NCI-H2227 (cell line): ENCODE data around the gene PALM3.
"Not testable (repeated sequence)": the region's sequence is repeated elsewhere in the genome, so short reads cannot be mapped to it uniquely, and the experiment has no call there.

Experiments
- DNase-seq: peaks from one replicate; lab custom pipeline; 2025; ENCODE audit not compliant: unreplicated experiment; lab: John Stamatoyannopoulos, UW

PALM3 gene

GRCh38 chr19:14033946-14034345 is 27.9 kb downstream of the PALM3 start:
- no peak for DNase-seq

- peak; percentile 50 for DNase-seq
Measured at GRCh38 chr19:14031719-14032480, 30.0 kb downstream of the PALM3 start, which contains the start of gene IL27RA. TSS of gene IL27RA (plus strand) at chr19:14031762. CDS start at chr19:14031873, 111 bp downstream.

DNA sequence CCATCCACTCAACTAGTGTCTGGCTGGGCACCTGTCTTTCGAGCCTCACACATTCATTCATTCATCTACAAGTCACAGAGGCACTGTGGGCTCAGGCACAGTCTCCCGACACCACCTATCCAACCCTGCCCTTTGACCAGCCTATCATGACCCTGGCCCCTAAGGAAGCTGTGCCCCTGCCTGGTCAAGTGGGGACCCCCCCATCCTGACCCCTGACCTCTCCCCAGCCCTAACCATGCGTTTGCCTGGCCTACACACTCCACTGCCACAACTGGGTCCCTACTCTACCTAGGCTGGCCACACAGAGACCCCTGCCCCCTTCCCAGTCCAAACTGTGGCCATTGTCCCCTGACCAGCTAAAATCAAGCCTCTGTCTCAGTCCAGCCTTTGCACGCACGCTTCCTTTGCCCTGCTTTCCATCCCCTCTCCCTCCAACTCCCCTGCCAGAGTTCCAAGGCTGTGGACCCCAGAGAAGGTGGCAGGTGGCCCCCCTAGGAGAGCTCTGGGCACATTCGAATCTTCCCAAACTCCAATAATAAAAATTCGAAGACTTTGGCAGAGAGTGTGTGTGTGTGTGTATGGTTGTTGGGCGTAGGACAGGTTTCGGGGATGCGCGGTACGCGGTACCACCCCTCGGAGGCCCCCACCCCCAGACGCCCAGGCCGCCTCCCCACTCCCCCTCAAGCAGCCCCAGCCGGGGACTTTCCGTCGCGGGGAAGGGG is 30.7 kb downstream of the PALM3 start:
- no peak for DNase-seq

- DNase-seq = no peak
Measured at GRCh38 chr19:14028901-14029300, 33.0 kb downstream of the PALM3 start.

DNA sequence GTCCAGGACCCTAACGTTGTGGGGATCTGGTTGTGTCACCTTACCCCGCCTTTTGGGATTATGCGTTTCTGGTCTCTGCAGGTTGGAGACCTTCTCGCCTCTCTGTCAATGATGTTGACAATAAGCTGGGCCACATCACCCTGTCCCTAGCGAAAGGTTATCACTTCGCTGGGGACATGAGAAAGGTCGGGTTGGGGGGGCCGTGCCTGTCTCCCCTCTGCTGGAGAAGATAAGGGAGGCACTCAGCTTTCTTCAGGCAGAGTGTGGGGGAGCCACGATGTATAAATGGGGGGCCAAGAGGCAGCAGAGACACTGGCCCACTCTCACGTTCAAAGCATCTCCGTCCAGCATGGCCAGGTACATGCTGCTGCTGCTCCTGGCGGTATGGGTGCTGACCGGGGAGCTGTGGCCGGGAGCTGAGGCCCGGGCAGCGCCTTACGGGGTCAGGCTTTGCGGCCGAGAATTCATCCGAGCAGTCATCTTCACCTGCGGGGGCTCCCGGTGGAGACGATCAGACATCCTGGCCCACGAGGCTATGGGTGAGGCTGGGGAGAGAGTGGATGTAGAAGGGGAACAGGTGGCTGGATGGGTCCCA is 33.9 kb downstream of the PALM3 start, which contains the start of gene RLN3:
TSS of gene RLN3 (plus strand) at position 293 of the 595 bp plus-strand sequence. CDS start at position 350, 57 bp downstream.
- no peak for DNase-seq

DNA sequence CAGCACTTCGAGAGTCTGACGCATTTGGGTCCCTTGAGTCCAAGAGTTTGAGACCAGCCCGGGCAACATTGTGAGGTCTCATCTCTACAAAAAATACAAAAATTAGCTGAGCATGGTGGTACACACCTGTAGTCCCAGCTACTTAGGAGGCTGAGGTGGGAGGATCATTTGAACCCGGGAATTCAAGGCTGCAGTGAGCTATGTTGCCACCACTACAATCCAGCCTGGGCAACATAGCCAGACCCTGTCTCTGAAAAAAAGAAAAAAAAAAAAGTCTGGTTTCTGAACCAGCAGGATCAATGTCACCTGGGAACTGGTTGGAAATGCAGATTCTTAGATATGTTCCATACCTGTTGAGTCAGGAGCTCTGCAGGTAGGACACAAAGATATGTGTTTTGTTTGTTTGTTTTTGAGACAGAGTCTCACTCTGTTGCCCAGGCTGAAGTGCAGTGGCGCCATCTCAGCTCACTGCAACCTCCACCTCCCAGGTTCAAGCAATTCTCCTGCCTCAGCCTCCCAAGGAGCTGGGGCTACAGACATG is 35.2 kb downstream of the PALM3 start:
- DNase-seq = not testable (repeated sequence)

GRCh38 chr19:14023404-14024235 is 38.3 kb downstream of the PALM3 start:
- DNase-seq = peak; percentile 37

DNA sequence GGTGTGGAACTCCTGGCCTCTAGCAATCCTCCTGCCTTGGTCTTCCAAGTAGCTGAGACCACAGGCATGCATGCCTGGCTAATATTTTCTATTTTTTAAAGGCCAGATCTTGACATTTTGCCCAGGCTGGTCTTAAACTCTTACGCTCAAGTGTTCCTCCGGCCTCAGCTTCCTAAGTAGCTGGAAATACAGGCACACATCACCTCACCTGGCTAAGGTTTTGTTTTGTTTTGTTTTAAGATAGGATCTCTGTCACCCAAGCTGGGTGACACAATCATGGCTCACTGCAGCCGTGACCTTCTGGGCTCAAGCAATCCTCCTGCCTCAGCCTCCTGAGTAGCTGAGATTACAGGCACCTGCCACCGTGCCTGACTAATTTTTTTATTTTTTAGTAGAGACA is 39.4 kb downstream of the PALM3 start:
- DNase-seq = no peak

DNA sequence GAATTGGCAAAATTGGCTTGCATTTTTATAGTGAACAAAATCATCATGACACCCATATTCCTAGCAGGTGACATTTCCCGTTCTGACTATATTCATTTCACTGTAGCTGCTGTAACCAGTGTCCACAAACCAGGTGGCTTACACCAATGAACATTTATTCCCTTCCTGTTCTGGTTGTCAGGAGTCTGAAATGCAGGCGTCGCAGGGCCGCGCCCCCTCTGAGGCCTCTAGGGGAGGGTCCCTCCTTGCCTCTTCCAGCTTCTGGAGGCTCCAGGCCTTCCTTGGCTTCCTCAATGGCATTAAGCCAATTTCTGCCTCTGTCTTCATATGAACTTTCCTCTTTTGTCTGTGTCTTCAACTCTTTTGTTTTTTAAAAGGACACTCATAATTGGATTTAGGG is 40.4 kb downstream of the PALM3 start:
- no peak for DNase-seq

DNA sequence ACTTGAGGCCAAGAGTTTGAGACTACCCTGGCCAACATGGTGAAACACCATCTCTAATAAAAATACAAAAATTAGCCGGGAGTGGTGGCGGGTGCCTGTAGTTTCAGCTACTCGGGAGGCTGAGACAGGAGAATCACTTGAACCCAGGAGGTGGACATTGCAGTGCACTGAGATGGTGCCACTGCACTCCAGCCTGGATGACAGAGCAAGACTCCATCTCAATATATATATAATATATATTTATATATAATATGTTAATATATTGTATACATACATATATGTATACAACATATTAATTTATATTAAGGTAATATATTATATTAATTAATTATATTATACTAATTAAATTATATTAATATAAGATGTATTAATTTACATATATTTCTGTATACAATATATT is 42.1 kb downstream of the PALM3 start:
- not testable (repeated sequence) for DNase-seq

DNA sequence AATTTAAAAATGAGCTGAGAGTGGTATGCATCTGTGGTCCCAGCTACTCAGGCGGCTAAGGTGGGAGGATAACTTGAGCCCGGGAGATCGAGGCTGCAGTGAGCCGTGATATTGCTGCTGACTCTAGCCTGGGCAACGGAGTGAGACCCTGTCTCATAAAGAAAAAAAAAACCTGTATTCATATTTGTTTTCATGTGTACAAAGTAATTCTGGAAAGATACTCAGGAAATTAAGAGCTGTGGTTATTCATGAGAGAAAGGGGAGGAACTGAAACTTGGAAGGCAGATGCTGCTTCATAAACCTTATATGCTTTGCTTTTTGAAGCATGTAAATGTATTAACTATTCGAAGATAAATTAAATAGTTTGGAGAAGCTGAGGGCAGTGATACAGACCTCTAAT is 42.8 kb downstream of the PALM3 start:
- no peak for DNase-seq

DNA sequence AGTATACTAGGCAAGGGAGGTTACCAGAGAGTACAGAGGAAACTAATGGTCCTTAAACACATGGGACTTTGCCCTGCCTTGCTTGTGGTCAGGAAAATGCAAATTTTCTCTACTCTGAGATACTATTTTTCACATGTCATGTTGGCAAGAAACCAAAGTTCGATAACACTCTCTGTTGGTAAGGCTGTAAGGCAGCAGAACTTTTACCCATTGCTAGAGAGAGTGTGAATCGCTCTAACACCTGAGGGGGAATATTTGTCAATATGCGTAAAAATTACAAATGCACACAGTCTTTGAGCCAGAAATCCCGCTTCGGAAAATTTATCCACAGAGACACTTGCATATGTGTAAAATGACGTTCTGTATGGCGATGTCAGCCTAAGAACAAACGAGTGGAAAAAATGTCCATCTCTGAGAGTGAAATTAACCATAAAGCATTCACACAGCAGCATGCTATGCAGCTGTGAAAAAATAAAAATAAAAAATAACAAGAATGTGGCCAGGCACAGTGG is 46.3 kb downstream of the PALM3 start:
- DNase-seq = no peak

GRCh38 chr19:14012378-14012915 is 49.4 kb downstream of the PALM3 start:
- no peak for DNase-seq

DNA sequence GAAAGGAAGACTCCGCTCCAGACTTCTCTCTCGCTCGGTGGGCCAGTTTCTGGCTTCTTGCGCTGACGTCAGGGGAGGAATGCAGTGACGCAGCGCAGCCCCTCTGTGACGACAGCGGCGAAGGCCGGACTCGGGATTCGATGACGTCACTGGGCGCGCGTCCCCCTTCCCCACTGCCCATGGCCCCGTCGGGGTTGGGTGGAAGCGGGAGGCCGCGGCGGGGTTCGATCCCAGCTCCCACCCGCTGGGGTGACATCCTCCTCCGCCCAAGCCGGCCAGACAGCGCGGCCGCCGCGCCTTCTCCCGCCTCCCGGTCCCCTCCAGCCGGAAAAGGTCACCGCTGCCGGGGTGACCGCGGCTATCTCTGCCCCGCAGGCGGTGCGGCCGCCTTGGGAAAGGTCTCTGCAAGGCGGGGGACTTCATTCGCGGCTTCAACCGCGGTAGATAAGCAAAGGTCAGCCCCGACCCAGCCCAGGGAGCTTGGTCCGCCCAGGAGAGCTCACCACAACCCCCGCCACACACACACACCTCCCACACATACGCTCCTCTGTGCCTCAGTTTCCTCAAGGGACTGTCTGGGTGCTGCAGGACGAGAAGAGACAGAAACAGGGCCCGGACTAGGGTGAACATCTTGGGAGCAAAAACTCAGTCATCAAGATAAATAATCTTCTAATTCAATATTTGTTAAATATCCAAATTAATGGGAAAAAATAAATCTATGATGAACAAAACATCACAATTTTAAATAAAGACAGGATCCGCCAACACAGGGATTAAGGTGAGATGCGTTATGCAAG is 54.9 kb downstream of the PALM3 start:
- DNase-seq = peak; percentile 97

DNA sequence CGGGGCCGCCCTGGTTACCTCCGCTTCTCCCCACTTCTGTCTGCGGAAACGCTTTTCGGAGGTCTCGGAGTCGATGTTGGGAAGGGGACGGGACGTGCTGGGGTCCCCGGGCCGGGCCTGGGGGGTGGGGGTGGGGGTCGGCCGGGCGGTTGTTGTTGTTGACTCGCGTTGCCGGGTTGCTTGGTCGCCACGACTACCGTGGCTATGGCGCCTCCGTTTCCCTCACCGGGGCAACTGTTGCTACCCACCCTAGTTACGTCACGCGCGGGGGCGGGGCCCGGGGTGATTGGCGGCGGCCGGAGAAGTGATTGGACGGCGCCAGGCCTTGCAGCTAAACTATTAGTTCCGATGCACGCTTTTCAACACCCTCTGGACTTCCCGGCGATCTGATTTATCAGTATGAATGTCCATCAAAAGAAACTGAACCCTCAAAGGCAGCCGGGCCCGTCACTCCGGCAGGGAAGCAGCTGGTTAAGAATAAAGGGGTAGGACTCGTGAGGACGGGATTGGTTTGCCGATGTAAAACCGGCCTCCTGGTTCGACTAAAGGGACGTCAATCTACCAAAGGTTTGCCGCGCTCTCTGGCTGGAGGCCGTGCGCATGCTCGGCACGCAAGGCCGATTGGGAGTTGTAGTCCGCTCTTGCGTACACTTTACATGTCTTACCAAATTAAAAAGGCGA is 55.7 kb downstream of the PALM3 start, which contains the start of gene RFX1:
TSS of gene RFX1 (minus strand) at position 236 of the 681 bp plus-strand sequence. CDS start 12,477 bp downstream, outside the sequence.
- DNase-seq = peak; percentile 97

- DNase-seq = peak; percentile 89
Measured at GRCh38 chr19:14005349-14006084, 56.4 kb downstream of the PALM3 start.

GRCh38 chr19:14004619-14005348 is 57.1 kb downstream of the PALM3 start:
- no peak for DNase-seq
